IPS-15b (cell line): ENCODE data around the gene CDH13.

Experiments used
- H3K27me3 ChIP-seq: one replicate; pipeline ENCODE4 v1.6.1; 2013; ENCODE audit warnings: low read length; ENCODE audit not compliant: control insufficient read depth, insufficient read depth
- H3K36me3 ChIP-seq: one replicate; pipeline ENCODE4 v1.6.1; 2013; ENCODE audit warnings: low read length; ENCODE audit not compliant: control insufficient read depth, insufficient read depth
- H3K4me1 ChIP-seq: one replicate; pipeline ENCODE4 v1.6.1; 2013; ENCODE audit warnings: mild to moderate bottlenecking, low read length; ENCODE audit not compliant: control insufficient read depth, insufficient read depth
- H3K4me3 ChIP-seq: one replicate; pipeline ENCODE4 v1.5.1; 2013; ENCODE audit warnings: low read depth, low read length
- H3K9ac ChIP-seq: one replicate; pipeline ENCODE4 v1.6.1; 2013; ENCODE audit warnings: low read depth, mild to moderate bottlenecking, low read length
- H3K9me3 ChIP-seq: one replicate; pipeline ENCODE4 v1.6.1; 2013; ENCODE audit warnings: mild to moderate bottlenecking, low read length; ENCODE audit not compliant: control insufficient read depth, insufficient read depth

The CDH13 gene

DNA sequence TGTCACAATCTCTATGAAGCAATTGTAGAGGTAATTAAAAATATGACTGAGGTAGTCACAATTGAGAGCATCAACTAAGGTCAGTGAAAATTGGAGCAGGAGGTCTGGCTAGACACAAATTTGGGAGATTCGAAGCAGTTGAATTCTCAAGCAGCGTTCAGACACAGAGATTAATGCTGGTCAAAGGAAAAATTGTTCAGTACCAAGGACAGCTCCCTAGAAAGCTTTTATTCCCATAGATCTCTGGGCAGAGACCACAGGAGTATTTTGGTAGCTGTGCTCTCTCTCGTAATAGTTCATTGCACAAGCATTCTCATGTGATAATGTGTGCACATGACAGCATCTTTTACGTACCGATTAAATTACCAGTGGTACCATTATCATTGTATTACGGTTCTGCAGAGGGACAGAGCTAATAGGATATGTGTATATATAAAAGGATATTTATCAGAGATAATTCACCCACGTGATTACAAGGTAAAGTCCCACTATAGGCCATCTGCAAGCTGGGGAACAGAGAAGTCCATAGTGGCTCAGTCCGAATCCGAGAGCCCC, 793.5 kb downstream of the CDH13 start:
- no peaks in the 10 kb centered on the region for H3K4me1 ChIP-seq
- H3K9me3 ChIP-seq, result no peaks in the 10 kb centered on the region
- H3K27me3 ChIP-seq, result no peaks in the 10 kb centered on the region
- H3K9ac ChIP-seq, result no peak overlapping the region
- H3K4me3 ChIP-seq, result no peak overlapping the region
- no peaks in the 10 kb centered on the region for H3K36me3 ChIP-seq

DNA sequence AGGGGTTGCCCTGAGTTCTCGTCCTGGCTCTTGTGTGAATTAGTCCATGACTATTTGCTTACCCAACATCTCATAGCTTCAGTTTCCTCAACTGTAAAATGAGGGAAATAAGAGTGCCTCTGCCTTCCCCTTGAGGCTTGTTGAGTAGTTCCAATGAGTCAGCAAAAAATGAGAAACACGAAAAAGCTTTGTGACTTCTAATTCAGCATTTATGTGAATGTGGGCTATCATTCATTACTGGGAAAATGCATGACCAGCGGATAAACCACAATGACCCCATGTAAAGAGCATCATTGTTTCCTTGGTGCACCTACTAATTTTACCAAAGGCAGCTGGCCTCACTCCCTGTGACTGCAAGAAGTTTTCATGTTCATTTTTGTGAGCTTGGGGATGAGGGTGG, 806.4 kb downstream of the CDH13 start:
- Histone ChIP-seq H3K27me3 (no peaks in the 10 kb centered on the region), H3K4me3 (no peak overlapping the region), H3K4me1 (no peaks in the 10 kb centered on the region), H3K9me3 (no peaks in the 10 kb centered on the region), H3K9ac (no peak overlapping the region), H3K36me3 (no peaks in the 10 kb centered on the region)

DNA sequence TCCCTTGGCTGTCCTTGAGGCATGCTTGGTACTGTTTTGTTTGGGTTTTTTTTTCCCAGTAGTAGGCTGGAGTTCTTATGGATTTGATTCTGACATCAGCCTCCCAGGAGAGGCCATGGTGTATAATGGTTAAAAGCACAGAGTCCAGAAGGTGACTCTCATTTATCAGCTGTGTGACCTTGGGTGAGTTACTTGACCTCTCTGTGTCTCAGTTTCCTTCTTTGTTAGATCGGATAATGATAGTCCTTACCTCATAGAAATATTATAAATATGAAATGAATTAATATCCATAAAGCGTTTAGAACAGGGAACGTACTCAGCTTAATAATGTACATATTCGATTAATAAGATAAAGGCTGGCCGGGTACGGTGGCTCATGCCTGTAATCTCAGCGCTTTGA, 810.3 kb downstream of the CDH13 start:
- Histone ChIP-seq H3K9me3 (no peaks in the 10 kb centered on the region), H3K9ac (no peak overlapping the region), H3K4me3 (no peak overlapping the region), H3K36me3 (no peaks in the 10 kb centered on the region), H3K27me3 (no peaks in the 10 kb centered on the region), H3K4me1 (no peaks in the 10 kb centered on the region)

DNA sequence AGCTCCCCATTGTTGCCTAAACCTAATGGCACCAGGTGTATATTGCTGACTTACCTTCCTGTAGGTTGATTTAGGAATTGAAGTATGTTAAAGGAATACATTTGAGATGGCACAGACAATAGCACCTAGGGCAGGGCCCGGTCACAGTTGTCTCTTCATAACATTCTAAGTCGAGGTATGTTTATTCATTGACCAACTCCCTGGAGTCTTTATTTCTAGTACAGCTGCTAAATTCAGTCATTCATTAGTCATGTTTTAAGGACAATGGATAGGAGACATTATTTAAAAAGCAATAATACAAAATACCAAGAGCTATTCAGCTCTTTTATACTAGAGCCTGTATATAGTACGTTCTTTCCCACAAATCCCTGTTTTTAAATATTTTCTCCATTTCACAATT, 811.6 kb downstream of the CDH13 start:
- Histone ChIP-seq H3K4me3 (no peak overlapping the region), H3K9me3 (no peaks in the 10 kb centered on the region), H3K36me3 (no peaks in the 10 kb centered on the region), H3K27me3 (no peaks in the 10 kb centered on the region), H3K9ac (no peak overlapping the region), H3K4me1 (no peaks in the 10 kb centered on the region)

GRCh38 chr16:83439412-83439811, 812.6 kb downstream of the CDH13 start:
- H3K36me3 ChIP-seq, result no peaks in the 10 kb centered on the region
- H3K4me3 ChIP-seq, result no peak overlapping the region
- no peak overlapping the region for H3K9ac ChIP-seq
- H3K4me1 ChIP-seq, result no peaks in the 10 kb centered on the region
- H3K27me3 ChIP-seq, result no peaks in the 10 kb centered on the region
- H3K9me3 ChIP-seq, result no peaks in the 10 kb centered on the region

DNA sequence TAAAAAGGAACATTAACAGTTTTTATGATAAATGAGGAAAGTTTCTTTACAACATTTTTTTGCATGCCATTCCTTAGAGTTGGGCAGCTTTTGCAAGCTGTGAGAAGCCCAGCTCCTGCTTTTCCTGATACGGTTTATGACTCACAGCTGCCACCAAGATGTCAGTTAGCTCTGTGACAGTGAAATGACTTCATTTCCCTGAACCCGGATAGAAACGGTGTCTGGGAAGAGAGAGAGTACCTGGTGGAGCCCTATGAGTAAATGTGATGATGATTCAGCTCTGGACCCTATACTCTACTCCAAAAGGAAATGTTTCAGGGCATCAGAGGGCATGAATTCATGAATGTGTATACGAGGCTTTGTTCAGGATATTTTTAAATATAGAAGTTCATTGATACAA, 814.7 kb downstream of the CDH13 start:
- no peaks in the 10 kb centered on the region for H3K27me3 ChIP-seq
- H3K9me3 ChIP-seq, result no peaks in the 10 kb centered on the region
- no peak overlapping the region for H3K4me3 ChIP-seq
- H3K9ac ChIP-seq, result no peak overlapping the region
- no peaks in the 10 kb centered on the region for H3K36me3 ChIP-seq
- no peaks in the 10 kb centered on the region for H3K4me1 ChIP-seq

DNA sequence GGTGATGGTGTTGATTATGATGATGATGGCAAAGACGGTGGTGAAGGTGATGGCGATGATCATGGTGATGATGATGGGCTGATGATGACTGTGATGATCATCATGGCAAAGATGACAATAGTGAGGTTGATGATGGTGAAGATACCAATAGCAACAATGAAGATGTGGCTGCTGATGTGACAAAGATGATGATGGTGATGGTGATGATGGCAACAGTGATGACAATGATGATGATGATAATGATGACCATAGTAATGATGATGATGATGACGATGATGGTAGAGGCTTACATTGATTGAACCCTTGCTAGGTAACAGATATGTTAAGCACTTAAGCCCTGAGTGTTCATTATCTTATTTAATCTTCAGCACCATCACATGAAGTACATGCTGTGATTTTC, 817.2 kb downstream of the CDH13 start:
- Histone ChIP-seq H3K27me3 (no peaks in the 10 kb centered on the region), H3K36me3 (no peaks in the 10 kb centered on the region), H3K4me1 (no peaks in the 10 kb centered on the region), H3K9me3 (no peaks in the 10 kb centered on the region), H3K9ac (no peak overlapping the region), H3K4me3 (no peak overlapping the region)

GRCh38 chr16:83447560-83447959, 820.8 kb downstream of the CDH13 start:
- H3K4me3 ChIP-seq, result no peak overlapping the region

GRCh38 chr16:83449861-83450260, 823.1 kb downstream of the CDH13 start:
- H3K9ac ChIP-seq, result no peak overlapping the region
- H3K9me3 ChIP-seq, result no peaks in the 10 kb centered on the region
- H3K27me3 ChIP-seq, result no peaks in the 10 kb centered on the region
- no peaks in the 10 kb centered on the region for H3K36me3 ChIP-seq
- no peaks in the 10 kb centered on the region for H3K4me1 ChIP-seq
- no peak overlapping the region for H3K4me3 ChIP-seq

More at GRCh38 chr16:83447560-83447959, 820.8 kb downstream of the CDH13 start:
- Histone ChIP-seq H3K36me3 (no peaks in the 10 kb centered on the region), H3K9ac (no peak overlapping the region), H3K4me1 (no peaks in the 10 kb centered on the region), H3K27me3 (no peaks in the 10 kb centered on the region), H3K9me3 (no peaks in the 10 kb centered on the region)

DNA sequence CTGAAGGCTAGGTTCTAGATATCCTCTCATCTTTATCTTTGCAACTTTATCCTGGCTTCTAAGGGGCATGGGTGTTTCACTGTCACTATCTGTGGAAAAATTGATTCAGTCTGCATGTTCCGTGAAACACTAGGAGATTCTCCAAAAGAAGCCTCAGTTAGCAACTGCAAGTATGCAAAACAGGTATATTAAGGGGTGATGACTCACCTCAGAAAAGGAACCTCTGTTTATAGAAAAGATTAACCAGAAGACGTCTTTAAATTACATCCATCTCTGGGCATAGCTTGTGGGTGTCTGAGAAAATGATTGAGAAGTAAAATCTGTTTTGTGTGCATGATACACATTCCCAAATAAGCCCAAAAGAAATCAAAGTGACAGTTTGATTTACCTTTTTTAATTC, 827.2 kb downstream of the CDH13 start:
- Histone ChIP-seq H3K27me3 (no peaks in the 10 kb centered on the region), H3K4me3 (no peak overlapping the region), H3K9me3 (no peaks in the 10 kb centered on the region), H3K9ac (no peak overlapping the region), H3K36me3 (no peaks in the 10 kb centered on the region), H3K4me1 (no peaks in the 10 kb centered on the region)

DNA sequence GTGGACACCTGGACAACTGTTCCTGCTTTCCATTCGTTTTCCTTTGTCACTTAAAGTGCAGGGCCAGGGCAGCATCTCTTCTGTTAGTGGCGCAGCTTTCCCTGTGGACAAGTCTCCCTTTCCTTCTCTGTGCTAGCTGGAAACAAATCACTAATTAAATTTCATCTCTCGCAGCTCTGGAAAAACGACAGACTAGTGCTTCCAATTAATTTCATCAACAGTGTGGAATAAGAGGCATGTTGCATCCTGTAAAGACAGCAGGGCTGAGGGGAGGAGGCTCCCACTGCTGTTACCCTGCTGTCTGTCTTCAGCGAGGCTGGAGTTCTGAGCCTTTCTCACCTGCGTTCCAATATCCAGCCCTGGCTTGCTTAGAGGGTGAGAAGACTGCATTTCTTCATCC, 828.9 kb downstream of the CDH13 start:
- H3K9me3 ChIP-seq, result no peaks in the 10 kb centered on the region

GRCh38 chr16:83456934-83457333, 830.2 kb downstream of the CDH13 start:
- Histone ChIP-seq H3K9me3 (no peaks in the 10 kb centered on the region), H3K9ac (no peak overlapping the region), H3K36me3 (no peaks in the 10 kb centered on the region), H3K4me3 (no peak overlapping the region), H3K4me1 (no peaks in the 10 kb centered on the region), H3K27me3 (no peaks in the 10 kb centered on the region)

More for the DNA sequence above, 828.9 kb downstream of the CDH13 start:
- H3K36me3 ChIP-seq, result no peaks in the 10 kb centered on the region
- H3K4me1 ChIP-seq, result no peaks in the 10 kb centered on the region
- H3K4me3 ChIP-seq, result no peak overlapping the region
- no peak overlapping the region for H3K9ac ChIP-seq
- H3K27me3 ChIP-seq, result no peaks in the 10 kb centered on the region
